CD14-positive monocyte (primary cell): ENCODE measurements around the gene ULBP2. TPM values are rescaled to one million over a fixed set of nuclear protein-coding genes. Genes with fewer than 3 reads are reported as not detected.

Experiments used
- DNase-seq, 3 donors: peaks; one replicate each; pipeline ENCODE4 v3.0.0-alpha.2; 2011 to 2022
- H2AFZ ChIP-seq: 2 replicates; pipeline ENCODE4 v1.6.0; 2012; ENCODE audit warnings: mild to moderate bottlenecking, low read depth, low read length, inconsistent platforms; ENCODE audit not compliant: insufficient read depth, poor library complexity, severe bottlenecking
- H3K27ac ChIP-seq, 2 donors: 1 replicate in 1 of 2; 2 replicates in 1 of 2; pipeline ENCODE4 v1.5.1; 2012 to 2013; ENCODE audit warnings: low read length in 2 of 2, control low read depth in 1 of 2, inconsistent platforms in 1 of 2, low read depth in 1 of 2, mild to moderate bottlenecking in 1 of 2
- H3K27me3 ChIP-seq, 2 donors: one replicate each; pipeline versions ENCODE4 v1.6.0 to v1.6.1; 2011 to 2013; ENCODE audit warnings: low read length in 2 of 2; ENCODE audit not compliant: control insufficient read depth in 2 of 2, insufficient read depth in 2 of 2
- H3K36me3 ChIP-seq, 2 donors: replicated peaks in 1 of 2; 1 replicate in 1 of 2; 2 replicates in 1 of 2; pipeline versions ENCODE4 v1.5.1 to v1.6.1; 2012 to 2013; ENCODE audit warnings: low read length in 2 of 2, control low read depth in 1 of 2, inconsistent platforms in 1 of 2, mild to moderate bottlenecking in 1 of 2; ENCODE audit not compliant: insufficient read depth in 2 of 2, control insufficient read depth in 1 of 2
- H3K4me1 ChIP-seq, 2 donors: 1 replicate in 1 of 2; 2 replicates in 1 of 2; pipeline versions ENCODE4 v1.5.1 to v1.6.1; 2012 to 2013; ENCODE audit warnings: low read length in 2 of 2, control low read depth in 1 of 2, inconsistent platforms in 1 of 2, mild to moderate bottlenecking in 1 of 2, moderate library complexity in 1 of 2; ENCODE audit not compliant: insufficient read depth in 2 of 2, control insufficient read depth in 1 of 2
- H3K4me2 ChIP-seq: replicated peaks from 2 replicates; pipeline ENCODE3; 2012; ENCODE audit warnings: low read length, moderate library complexity, mild to moderate bottlenecking; ENCODE audit not compliant: poor library complexity, severe bottlenecking; ENCODE audit errors: extremely low read depth
- H3K4me3 ChIP-seq, 3 experiments: fragments of 200-600 bp in 1 of 3; sonication (generic) in 1 of 3; replicated peaks in 1 of 3; 1 replicate in 2 of 3; 2 replicates in 1 of 3; pipeline ENCODE4 v1.5.1; 2011 to 2013; ENCODE audit warnings: low read length in 3 of 3, mild to moderate bottlenecking in 3 of 3, control low read depth in 2 of 3, low read depth in 2 of 3, inconsistent platforms in 1 of 3, moderate library complexity in 1 of 3
- H3K79me2 ChIP-seq: 2 replicates; pipeline ENCODE4 v1.6.0; 2012; ENCODE audit warnings: mild to moderate bottlenecking, control low read depth, inconsistent platforms, low read length, moderate library complexity; ENCODE audit not compliant: insufficient read depth
- H3K9ac ChIP-seq: 2 replicates; pipeline ENCODE4 v1.6.0; 2017; ENCODE audit warnings: low read length, mild to moderate bottlenecking; ENCODE audit not compliant: insufficient read depth, poor library complexity, severe bottlenecking
- H3K9me3 ChIP-seq, 2 donors: replicated peaks in 1 of 2; 1 replicate in 1 of 2; 2 replicates in 1 of 2; pipeline versions ENCODE4 v1.5.1 to v1.6.1; 2012 to 2013; ENCODE audit warnings: low read length in 2 of 2, control low read depth in 1 of 2; ENCODE audit not compliant: control insufficient read depth in 1 of 2, insufficient read depth in 1 of 2
- H4K20me1 ChIP-seq: 2 replicates; pipeline ENCODE4 v1.6.0; 2012; ENCODE audit warnings: mild to moderate bottlenecking, low read length, control low read depth, moderate library complexity; ENCODE audit not compliant: insufficient read depth
- H3K27ac Mint-ChIP-seq, 7 donors: one replicate each; pipeline ENCODE4 v1.8.0; 2020; ENCODE audit warnings: mild to moderate bottlenecking in 7 of 7, mixed read lengths in 7 of 7, moderate library complexity in 6 of 7, inconsistent platforms in 2 of 7
- H3K27me3 Mint-ChIP-seq, 3 donors: one replicate each; pipeline ENCODE4 v1.8.0; 2021 to 2022; ENCODE audit warnings: low read depth in 3 of 3, mild to moderate bottlenecking in 3 of 3, mixed read lengths in 3 of 3, moderate library complexity in 3 of 3, inconsistent platforms in 1 of 3
- H3K36me3 Mint-ChIP-seq, 2 donors: one replicate each; pipeline ENCODE4 v1.8.0; 2020; ENCODE audit warnings: mixed read lengths in 2 of 2, inconsistent platforms in 1 of 2, mild to moderate bottlenecking in 1 of 2
- H3K4me1 Mint-ChIP-seq: one replicate; pipeline ENCODE4 v1.8.0; 2020; ENCODE audit warnings: mild to moderate bottlenecking, mixed read lengths
- H3K4me3 Mint-ChIP-seq, 2 donors: one replicate each; pipeline ENCODE4 v1.8.0; 2020; ENCODE audit warnings: mild to moderate bottlenecking in 2 of 2, mixed read lengths in 2 of 2, moderate library complexity in 1 of 2
- H3K9me3 Mint-ChIP-seq, 7 donors: one replicate each; pipeline ENCODE4 v1.8.0; 2020 to 2022; ENCODE audit warnings: mixed read lengths in 7 of 7, mild to moderate bottlenecking in 6 of 7, moderate library complexity in 6 of 7, inconsistent platforms in 2 of 7
- WGBS: methylation state at CpG from one replicate; pipeline ENCODE4 v1.1.5; 2013; ENCODE audit warnings: missing lambda C conversion rate; ENCODE audit not compliant: insufficient coverage; 5-methylcytosine and 5-hydroxymethylcytosine counted together
- intact Hi-C, 2 donors: fragments of 100-400 bp; cut with micrococcal nuclease; formaldehyde crosslinking; loops; one replicate each; pipeline versions ENCODE4 v1.15.0 to v1.15.1; 2023
- polyA plus RNA-seq, 3 donors: library from polyadenylated mRNA; depleted of rRNA in 1 of 3; unstranded in 2 of 3; stranded (reverse) in 1 of 3; fragments of 300-500 nt in 2 of 3; fragments of >200 nt in 1 of 3; fragmentation: Illumina TruSeq in 2 of 3; gene quantifications; 1 replicate in 2 of 3; 2 replicates in 1 of 3; pipeline ENCODE4 v1.2.3, GENCODE V29; 2012 to 2021
- TF ChIP-seq, protein P1 (sequence below): fragments of 200-600 bp; IDR thresholded peaks from one replicate; pipeline ENCODE4 v1.8.0; 2022; ENCODE audit warnings: antibody characterized with exemption, mild to moderate bottlenecking

The ULBP2 gene
- polyA plus RNA-seq, 3 donors, result 0.31 to 0.49 TPM; not detected in 1

DNA sequence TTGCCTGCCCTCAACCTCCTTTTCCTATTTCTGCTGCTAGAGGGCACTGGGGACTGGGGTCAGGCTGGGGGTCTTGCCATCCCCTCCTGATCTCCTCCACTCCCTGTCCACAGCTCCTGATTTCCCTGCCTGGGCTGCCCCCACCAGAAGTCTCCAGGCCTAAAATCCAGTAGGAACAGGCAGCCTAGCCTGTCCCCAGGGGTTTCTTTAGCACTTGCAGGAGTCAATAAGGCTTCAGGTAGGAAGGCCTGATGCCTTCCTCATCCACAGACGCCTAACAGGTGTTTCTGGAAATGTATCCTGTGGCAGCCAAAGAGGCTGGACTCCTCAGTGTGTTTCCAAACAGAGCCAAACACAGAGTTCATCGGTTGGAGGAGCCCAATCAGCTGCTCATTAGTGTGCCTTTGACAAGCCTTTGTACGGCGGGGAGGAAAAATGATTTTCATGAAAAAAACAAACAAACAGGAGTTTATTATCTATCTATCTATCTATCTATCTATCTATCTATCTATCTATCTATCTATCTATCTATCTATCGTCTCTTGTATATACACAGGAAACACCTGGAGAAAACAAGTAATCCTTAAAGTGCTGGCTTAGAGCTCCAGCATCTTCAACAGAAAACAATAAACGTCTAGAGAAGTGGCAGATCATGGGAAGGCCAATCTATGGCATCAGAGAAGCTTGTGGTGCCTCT, 40.2 kb upstream of the ULBP2 start:
- H3K27ac Mint-ChIP-seq, result no peak overlapping the region
- H3K27me3 Mint-ChIP-seq, result peaks cover 1 to 9% (median 7%) of the 10 kb centered on the region in 3 donors
- no peaks in the 10 kb centered on the region for H3K36me3 Mint-ChIP-seq
- H3K27me3 ChIP-seq, result no peaks in the 10 kb centered on the region
- TF ChIP-seq, protein P1, sequence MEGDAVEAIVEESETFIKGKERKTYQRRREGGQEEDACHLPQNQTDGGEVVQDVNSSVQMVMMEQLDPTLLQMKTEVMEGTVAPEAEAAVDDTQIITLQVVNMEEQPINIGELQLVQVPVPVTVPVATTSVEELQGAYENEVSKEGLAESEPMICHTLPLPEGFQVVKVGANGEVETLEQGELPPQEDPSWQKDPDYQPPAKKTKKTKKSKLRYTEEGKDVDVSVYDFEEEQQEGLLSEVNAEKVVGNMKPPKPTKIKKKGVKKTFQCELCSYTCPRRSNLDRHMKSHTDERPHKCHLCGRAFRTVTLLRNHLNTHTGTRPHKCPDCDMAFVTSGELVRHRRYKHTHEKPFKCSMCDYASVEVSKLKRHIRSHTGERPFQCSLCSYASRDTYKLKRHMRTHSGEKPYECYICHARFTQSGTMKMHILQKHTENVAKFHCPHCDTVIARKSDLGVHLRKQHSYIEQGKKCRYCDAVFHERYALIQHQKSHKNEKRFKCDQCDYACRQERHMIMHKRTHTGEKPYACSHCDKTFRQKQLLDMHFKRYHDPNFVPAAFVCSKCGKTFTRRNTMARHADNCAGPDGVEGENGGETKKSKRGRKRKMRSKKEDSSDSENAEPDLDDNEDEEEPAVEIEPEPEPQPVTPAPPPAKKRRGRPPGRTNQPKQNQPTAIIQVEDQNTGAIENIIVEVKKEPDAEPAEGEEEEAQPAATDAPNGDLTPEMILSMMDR, result no peak
- peaks cover 0 to under 1% of the 10 kb centered on the region in 2 donors for H3K4me1 ChIP-seq
- no peaks in the 10 kb centered on the region for H4K20me1 ChIP-seq
- H3K4me3 ChIP-seq, result no peak overlapping the region
- intact Hi-C loops, result no loop called here
- H3K79me2 ChIP-seq, result no peaks in the 10 kb centered on the region
- no peak overlapping the region for H3K27ac ChIP-seq
- H3K4me3 Mint-ChIP-seq, result no peak overlapping the region
- H3K4me2 ChIP-seq, result no peak overlapping the region
- H3K9ac ChIP-seq, result no peak overlapping the region
- H3K4me1 Mint-ChIP-seq, result peaks cover 2% of the 10 kb centered on the region
- no peak for DNase-seq
- peaks cover 0 to 1% (median 0%) of the 10 kb centered on the region in 7 donors for H3K9me3 Mint-ChIP-seq
- 100% methylated on average over 3 of the region's 6 CpGs for WGBS
- no peak overlapping the region for H2AFZ ChIP-seq
- H3K9me3 ChIP-seq, result no peaks in the 10 kb centered on the region
- H3K36me3 ChIP-seq, result no peaks in the 10 kb centered on the region

DNA sequence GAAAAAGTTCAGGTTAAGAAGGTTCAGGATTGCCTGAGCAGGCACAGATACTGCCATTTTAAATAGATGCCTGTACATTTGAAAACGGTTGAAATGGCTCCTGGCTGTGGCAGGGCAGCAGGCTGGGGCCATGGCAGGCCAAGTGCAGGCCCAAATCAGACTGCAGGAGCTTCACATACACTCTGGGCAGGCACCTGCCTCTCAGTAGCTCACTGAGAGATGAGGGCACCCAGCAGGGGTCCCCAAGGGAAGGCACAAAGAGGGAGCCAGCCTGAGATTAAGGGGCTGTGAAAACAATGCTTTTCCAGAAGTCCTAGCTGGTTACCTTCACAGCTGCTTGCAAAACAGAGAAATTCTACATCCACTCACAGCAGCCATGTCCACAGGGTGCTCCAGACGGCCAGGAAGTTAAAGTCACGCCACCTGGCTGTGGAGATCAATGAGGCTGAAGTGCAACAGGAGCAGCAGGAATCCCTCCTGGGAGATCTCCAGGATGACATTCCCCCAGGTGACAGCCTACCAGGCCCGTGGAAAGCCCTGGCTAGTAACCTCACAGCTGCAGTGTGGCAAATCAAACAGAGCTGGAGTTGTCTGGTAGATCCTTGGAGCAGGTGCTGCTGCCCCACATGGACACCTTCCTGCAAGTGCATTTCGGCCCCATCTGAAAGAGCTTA, 37.7 kb upstream of the ULBP2 start:
- WGBS, result 84% methylated on average over 5 of the region's 5 CpGs
- H3K9ac ChIP-seq, result no peak overlapping the region
- no peak overlapping the region for H3K4me2 ChIP-seq
- H3K27ac ChIP-seq, result no peak overlapping the region
- no peaks in the 10 kb centered on the region for H4K20me1 ChIP-seq
- Mint-ChIP-seq H3K27ac (no peak overlapping the region), H3K4me3 (no peak overlapping the region), H3K27me3 (peaks cover 4 to 9% (median 6%) of the 10 kb centered on the region in 3 donors), H3K9me3 (peaks cover 8 to 17% (median 12%) of the 10 kb centered on the region in 7 donors), H3K36me3 (peaks cover 0 to 2% of the 10 kb centered on the region in 2 donors), H3K4me1 (no peaks in the 10 kb centered on the region)
- no peak overlapping the region for H3K4me3 ChIP-seq
- intact Hi-C loops, result no loop called here
- no peaks in the 10 kb centered on the region for H3K4me1 ChIP-seq
- no peaks in the 10 kb centered on the region for H3K27me3 ChIP-seq
- TF ChIP-seq, protein P1, result no peak
- H3K9me3 ChIP-seq, result peaks cover 8 to 9% of the 10 kb centered on the region in 2 donors
- no peak overlapping the region for H2AFZ ChIP-seq
- H3K36me3 ChIP-seq, result no peaks in the 10 kb centered on the region
- H3K79me2 ChIP-seq, result no peaks in the 10 kb centered on the region
- DNase-seq, result no peak
